Retina (tissue), 1 donor: ENCODE results near the gene SNCG.
A peak's percentile ranks its signal among the peaks of the same experiment; 100 is the strongest.
"Not testable (repeated sequence)": the region's sequence is repeated elsewhere in the genome, so short reads cannot be mapped to it uniquely, and the experiment has no call there.

ENCODE experiments used
- DNase-seq: peaks from one replicate; pipeline ENCODE4 v3.0.0-alpha.2; 2016

SNCG gene

DNA sequence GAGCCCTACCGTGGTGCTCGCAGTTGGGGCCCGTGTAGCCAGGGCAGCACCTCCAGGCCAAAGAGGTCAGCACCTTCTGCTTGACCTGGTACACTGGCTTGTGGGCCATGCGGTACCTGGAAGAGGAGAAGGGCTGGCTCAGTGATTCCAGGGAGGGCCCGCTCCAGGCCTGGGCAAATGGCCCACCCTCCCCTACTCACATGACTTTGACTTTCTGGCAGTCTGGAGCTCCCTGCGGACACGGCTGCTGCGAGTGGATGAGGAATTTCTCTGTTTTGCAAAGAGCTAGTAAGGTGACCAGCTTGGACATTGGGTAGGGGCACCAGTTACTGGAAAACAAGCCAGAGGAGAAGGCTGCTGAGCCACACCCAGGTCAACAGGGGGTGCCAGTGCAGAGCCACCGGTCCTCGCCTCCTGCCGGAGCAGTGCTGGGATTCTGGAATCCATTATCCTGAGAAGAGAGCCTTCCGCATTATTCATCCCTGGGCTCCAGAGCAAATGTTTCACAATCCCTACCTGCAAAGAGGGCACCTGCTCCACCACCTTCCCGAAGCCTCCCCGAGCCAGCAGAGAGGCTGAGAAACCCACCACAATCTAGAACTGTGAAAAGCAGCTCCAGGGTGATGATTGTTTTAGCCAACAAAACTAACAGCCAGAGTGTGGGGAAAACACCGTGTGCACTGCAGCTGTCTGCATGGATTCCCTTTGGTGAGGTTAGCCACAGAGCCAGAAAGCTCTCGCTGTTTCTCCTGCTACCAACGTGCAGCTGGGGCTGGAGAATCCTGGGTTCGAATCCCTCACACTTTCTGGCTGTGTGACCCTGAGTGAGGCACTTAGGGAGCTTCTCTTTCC is 12.8 kb upstream of the SNCG start:
- DNase-seq = peak; percentile 55

DNA sequence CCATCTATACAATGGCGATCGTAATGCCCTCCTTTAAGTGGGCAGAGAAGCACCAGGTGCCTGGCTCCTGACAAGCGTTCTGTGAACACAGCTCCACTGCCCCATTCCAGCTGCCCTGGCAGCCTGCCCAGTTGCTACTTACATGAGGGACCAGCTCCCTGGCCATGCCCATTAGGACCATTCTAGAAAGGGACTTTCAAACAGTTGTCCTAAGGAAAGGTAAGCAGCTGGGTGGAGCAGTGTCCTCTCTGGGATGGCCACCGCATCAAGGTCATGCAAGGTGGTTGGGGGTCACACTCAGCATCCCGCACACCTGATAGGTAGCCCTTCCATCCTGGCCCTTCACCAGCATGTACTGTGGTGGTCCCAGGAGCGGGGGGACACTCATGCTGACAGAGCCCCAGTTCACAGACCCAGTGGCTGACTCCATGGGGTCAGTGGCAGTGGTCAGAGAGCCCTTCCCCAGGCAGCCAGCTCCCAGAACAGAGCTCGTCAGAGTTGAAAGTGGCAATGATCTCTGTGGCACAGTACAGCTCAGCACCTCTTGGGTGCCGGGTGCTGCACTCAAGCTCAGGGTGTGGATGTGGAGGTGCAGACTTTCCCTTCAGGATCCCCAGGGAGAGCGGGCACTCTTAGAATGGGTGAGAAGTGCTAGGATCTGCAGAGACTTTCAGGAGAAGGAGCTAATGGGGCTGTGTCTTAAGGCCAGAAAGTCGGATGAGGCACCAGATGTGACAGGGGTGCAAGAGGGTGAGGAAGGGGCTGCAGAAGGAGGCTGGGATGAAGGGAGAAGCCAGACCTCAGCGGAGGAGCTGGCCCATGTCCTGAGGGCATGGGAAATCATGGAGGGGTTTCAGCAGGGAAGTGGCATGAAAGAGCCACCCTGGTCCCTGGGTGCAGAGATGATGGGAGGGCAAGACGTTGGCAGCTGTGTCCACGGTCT is 11.9 kb upstream of the SNCG start:
- DNase-seq = no peak

DNA sequence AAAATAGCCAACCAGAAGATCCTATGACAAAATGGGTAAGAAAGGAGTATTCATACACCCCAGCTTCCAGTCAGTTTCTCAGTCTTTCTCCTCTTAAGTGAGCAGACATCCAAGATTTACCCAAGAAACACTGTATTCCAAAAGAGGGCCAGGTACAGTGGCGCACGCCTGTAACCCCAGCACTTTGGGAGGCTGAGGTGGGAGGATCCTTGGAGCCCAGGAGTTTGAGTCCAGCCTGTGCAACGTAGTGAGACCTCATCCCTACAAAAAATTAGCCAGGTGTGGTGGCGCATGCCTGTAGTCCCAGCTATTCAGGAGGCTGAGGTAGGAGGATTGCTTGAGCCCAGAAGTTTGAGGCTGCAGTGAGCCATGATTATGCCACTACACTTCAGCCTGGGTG is 10.6 kb upstream of the SNCG start:
- DNase-seq = not testable (repeated sequence)

DNA sequence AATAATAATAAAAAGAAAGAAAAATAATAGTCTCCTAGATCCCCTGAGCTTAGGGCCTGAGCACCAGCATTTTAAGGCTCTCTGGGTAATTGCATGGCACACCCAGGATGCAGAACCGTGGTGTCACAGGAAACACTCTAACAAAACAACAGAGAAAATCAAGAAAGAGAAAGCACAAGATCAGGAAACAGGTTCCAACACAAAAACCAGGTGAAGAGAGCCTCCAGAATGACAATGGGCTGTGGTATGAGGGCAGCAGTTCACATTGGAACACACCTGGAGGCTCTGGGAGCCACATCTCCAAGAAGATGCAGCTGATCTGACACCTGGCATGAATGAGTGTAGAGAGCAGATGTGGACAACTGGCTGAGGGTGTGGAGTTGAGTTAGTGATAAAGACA is 8.1 kb upstream of the SNCG start:
- DNase-seq = no peak

DNA sequence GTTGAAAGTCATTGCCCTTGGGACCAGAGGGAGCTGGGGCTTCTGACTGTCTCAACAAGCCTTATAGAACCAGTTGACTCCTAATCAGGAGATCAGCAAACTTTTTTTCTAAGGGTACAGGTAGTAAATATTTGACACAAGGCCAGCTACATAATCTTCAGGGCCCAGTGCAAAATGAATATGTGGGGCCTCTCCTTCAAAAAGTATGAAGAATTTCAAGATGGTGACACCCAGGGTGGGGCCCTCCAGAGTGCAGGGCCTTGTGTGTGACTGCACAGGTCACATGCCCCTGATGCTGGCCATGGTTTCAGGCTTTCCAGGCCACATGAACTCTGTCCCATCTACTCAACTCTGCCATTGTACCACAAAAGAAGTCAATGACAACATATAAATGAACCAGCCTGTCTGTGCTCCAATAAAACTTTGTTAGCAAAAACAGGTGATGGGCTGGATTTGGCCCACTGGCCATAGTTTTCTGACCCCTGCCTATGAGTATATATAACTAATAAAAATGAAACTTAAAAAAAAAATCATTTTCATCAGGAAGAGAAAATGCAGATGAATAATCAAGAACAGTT is 7.1 kb upstream of the SNCG start:
- no peak for DNase-seq

DNA sequence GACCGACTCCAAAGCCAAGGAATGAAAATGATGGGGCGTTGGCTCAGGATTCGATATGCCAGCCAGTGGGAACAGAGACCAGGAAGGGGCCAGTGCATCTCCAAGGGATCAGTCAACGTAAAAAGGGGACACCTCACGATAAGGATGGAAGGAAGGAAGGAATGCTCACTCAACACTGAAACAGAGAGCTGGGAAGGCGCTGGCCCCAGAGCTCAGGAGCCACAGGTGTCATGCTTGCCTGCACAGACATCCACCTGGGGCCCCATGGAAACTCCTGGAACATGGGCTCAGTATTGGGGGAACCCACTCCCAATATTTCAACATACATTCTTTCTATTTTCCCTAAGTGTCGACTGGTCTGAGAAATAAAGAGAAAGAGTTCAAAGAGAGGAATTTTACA is 6.3 kb upstream of the SNCG start:
- no peak for DNase-seq

DNA sequence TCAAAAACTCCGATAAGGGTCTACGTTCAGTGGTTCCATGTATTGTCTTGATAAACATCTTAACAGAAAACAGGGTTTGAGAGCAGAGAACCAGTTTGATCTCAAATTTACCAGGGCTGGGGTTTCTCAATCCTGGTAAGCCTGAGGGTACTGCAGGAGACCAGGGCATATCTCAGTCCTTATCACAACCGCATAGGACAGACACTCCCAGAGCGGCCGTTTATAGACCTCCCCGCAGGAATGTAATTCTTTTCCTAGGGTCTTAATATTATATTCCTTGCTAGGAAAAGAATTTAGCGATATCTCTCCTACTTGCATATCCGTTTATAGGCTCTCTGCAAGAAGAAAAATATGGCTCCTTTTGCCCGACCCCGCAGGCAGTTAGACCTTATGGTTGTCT is 5.7 kb upstream of the SNCG start:
- DNase-seq = not testable (repeated sequence)

DNA sequence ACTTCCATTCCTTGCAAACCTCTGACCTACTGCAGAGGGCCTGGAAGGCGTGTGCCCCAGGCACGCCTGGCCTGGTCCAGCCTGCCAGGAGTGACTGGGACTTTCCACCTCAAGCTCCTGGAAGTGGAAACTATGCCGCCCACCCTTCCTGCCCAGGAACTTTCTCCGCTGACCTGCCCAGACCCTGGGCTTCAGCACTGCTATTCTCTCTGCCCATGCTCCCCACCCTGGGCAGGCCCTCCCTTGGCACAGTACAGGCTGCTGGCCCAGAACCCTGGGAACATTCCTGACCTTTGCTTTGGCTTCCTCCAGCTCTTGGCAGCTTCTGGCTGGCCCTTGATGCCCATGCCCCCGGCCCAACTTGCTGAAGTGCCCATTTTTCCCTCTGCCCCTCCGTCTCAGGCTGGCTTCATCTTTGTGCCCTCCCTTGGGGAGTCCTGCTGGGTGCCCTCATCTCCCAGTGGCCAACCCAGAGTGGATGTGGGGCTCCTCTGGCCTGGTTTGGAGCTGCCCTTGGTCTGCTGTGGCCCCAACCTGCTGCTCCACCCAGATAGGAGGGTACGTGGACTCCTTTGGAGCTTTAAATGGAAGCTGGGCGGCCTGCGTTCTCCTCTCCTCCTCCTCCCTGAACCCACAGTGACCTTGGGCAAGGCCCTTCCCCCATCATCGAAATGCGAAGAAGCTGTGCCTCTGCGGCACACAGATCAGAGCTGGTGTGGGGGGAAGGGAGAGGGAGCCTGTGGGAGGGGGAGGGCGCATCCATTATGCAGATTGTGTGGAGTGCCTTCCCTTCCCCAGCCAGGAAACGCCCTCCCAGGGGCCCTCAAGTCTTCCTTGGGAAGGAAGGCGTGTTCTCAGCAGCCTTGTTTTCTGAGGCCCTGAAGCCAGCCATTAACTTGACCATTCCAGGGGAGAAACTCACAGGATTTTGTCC is 4.4 kb upstream of the SNCG start:
- peak; percentile 79 for DNase-seq

DNA sequence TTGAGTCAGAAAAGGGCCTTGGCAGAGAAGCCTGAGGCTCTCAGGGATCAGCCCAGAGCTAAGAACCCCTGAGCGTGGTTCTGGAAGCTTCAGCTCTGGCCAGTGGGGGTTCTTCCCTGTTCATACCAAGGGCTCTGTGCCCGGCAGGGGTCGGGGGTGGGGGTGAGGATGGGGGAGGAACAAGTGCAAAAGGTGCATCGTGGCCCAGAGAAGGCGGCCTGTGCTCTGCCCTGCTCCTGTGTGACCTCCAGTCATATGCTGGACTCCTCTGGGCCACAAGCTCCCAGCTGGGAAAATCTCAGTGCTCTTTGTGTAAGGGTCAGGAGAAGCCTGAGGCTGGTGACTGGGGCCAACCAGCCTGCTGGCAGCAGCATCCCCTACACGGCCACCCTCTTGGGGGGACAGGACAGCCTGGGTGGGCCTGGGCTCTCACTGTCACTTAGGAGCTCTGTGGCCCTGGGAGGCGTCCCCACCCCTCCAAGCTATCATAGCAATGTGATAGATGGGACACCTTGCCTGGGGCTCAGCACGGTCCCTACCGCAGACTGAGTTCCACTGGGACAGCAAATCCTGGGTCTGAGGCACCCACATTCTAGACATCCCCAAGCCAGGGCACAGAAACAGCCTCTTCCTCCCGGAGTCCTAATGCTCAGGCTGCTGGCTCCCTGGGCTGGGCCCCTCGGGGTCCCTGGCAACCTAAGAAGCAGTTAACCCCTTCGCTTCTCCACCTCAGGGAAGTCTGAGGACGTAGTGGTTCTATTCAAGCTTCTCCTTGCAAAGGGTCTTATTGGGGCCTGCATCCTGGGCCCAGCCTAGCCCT is 3.5 kb upstream of the SNCG start:
- no peak for DNase-seq

DNA sequence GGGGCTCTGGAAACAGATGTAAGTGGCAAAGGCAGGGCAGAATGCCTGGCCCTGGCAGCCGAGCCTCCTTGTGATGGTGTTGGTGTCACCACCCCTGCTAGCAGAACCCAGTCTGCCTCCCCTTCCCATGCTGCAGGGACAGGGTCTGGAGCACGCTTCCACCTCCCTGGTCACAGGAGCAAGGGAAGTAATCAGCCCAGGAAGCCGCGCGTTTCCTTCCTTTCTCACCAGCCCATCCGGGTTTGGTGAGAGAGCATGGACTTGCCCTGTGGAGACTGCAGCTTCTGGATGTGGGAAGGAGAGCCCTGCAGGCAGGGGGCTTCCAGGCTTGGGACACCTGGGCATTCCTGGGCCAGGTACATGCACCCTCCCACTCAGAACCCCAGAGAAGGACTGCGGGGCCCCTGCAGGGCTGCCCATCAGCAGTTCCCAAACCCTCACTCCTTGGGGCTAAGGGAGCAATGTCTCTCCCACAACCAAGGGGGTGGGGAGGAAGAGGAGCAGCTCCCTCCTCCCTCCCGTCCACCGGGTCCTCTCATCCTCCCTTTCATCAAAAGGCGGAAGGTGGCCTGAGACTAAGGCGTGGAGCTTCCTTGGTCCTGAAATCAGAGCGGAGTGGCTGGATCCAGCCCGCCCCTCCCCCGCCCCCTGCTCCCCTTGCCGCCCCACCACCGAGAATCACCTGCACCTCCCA is 2.8 kb upstream of the SNCG start:
- no peak for DNase-seq

DNA sequence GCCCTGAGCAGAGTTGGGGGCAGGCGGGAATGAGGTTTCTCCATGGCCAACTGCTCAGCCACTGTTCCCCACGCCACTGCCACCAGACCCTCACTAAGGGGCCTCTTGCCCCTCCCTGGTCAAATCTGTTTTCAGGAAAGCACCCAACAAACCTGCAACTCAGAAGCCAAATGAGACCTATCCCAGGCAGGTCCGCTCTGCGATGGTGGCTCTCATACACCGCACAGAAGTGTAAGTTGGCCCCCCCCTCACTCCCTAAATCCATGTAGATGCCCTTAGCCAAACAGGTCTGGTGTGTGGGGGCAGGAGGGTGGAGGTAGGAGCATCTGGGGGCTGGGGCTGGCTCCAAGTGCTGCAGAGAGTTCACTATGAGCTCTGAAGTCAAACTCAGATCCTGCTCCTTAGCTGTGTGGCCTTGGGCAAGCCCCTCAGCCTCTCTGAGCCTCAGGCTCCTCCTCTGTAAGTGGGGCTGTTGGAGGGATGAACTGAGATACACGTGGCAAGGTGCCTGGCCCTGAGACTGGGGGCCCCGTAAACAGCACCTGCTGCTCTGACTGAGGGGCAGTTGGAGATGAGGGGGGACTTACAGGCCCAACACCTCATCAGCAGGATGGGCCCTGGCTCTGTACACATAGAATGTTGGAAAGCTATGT is 2.1 kb upstream of the SNCG start:
- no peak for DNase-seq

DNA sequence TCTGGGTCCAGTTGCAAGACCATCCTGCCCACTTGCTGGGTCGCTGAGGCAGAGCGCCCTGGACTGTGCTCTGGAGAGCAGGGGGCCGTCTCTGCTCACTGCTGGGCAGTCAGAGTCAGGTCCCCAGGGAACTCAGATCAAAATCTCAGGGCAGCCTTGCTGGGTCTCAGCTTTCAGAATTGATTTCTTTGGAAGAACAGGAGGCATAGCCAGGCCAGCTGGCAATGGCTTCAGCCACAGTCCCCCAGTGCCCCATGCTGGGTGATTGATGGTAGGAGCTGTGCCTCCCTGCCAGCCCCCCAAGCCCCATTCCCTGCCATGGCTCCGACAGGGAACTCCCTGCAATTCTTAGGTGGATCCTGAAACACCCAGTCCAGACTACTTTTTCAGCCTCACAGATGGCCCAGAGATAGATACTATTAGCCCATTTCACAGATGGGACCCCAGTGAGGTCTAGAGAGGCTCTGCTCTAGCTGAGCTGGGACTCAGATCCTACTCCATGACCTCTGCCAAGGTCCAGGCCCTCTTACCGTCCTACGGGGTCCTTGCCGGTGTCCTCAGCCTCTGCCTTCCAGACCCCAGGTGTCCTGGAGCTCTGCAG is 1.5 kb upstream of the SNCG start:
- DNase-seq = no peak

DNA sequence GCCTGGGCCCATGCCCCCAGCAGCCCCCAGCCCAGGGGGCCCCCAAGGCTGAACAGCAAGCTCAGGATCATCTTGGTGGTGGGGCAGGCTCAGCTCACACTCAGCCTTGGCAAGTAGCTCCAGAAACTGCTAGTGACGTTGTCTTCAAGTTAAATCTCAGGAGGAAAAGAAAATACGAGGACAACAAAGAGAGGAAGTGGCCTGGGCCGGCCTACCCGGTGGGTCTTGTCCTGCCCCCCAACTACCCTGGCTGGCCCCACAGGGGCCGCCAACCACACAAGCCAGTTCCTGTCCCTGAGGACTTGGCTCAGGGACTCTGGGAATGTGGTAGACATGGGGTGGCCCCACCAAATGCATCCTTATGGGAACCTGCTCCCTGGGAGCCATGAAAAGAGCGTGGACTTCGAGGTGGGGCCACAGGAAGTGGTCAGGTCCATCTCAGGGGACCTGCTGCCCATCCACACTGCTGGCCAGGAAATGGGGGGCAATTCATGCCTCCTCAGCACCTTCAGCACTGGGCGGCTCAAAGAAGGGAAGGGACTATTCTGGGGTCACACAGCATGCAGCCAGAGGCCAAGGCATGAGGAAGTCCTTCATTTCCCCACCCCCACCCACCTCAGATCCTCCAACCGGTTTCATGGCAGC is 806 bp upstream of the SNCG start, which contains the start of gene MMRN2:
TSS of gene MMRN2 (minus strand) at position 145 of the 645 bp plus-strand sequence. CDS start at position 71, 74 bp downstream.
- no peak for DNase-seq

DNA sequence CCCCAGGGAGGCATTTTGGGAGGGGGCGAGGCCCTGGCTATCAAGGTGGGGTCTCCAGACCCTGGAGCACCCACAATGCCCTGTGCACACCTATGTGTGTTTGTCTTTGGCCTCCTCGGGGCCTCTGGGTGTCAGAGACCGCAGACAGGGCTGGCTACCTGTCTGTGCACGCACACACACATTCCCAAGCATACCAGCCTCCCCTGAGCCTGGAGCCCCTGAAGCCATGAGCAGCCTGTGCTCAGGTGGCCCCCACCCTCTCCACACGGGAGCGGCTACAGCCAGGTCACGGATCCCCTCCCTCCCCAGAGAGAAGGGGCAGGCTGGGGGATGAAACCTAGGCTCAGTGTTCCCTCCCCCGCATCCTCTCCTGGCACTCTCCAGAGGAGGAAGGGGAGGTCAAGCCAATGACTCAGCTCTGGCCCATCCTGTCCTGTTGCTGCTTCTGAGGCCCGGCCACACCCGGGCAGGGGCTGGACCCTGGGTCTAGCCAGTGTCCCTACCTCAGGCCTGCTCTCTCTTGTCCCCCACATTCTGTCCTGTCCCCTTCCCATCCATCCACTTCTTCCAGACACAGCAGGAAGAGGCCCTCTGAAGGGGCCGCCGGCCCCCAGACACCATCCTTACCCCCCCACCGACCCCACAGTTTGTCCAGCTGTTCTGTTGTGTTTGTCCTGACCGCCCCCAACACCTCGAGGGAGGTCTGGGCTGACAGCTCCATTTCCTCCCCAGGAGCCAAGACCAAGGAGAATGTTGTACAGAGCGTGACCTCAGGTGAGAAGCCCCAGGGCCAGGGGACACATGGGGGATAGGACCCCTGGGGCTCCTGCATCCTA is 720 bp downstream of the SNCG start:
- DNase-seq = no peak

DNA sequence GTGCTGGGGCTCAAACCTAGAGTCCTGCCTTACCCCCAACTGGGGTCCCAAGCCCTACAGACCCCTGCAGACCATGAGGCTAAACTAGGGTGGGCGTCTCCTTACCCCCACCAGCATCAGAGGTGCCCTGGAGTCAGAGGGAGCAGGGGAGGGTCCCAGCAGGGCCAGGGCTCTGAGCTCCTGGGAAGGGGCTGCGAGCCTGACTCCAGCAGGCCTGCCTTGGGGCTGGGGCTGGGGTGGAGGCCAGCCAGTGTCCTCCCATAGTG is 1.3 kb downstream of the SNCG start:
- DNase-seq = no peak

DNA sequence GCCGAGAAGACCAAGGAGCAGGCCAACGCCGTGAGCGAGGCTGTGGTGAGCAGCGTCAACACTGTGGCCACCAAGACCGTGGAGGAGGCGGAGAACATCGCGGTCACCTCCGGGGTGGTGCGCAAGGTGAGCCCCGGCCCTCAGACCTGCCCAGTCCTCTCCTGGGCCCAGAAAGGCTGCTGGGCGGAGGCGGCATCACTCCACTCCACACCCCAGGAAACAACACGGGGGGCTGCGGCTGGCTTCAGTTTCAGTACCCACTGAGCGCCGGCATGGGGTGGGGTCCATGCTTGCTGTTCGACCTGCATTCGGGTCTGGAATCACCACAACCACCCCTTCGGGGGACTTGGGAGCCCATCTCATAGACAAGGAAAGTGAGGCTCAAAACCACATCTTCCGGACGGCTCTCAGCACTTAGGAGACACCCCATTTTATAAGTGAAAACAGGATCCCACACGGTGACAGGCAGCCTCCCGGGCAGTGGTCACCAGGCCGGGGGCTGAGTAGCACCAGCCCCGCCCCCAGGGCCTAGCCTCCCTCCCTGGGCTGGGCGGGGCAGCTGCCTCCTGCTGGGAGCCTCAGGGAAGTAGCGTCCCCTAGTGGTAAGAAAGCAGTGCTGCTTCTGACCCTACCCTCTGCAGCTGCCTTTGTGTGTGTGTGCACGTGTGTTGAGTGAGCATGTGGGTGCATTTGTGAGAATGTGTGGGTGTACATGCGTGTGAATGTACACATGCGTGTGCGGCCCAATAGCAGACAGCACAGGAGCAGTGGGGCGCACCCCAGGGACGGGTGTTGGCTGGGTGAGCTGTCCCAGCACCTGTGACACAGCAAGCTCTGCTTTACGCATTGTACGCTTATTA is 1.8 kb downstream of the SNCG start:
- DNase-seq = peak; percentile 61

DNA sequence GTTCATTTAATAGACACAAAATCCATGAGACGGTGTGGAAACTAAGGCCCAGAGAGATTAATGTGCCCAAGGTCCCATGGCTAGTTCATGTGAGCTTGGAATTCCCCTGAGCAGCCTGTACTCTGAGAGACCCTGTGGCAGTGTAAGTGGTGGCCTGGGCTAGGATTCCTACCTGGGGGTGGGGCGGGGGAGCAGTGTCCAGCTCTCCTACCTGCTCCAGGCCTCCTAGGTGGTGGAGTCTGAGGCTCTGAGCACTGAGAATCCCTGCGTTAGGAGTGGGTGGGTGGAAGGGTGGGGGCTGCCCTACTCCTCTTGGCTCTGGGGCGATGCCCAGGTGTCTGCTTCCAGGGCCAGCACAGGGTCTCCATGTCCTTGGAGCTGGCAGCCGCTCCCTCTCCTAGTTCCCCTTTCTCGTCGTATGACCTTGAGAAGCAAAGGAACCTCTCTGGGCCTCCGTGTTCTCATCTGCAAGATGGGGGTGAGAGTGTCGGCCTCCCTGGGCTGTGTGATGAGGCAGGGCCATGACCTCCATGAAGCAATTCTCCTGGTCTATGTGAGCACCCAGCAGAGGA is 2.5 kb downstream of the SNCG start:
- no peak for DNase-seq
